Activated CD8-positive, alpha-beta memory T cell treated with anti-CD3 and anti-CD28 coated beads, Interleukin-2, amount 50 U/mL, for 1 hour (primary cell): Measurements from ENCODE around the gene IFRD1.

Source experiments
- DNase-seq: peaks from one replicate; pipeline ENCODE4 v3.0.0-alpha.2; 2020; ENCODE audit errors: extremely low read depth

The IFRD1 gene

DNA sequence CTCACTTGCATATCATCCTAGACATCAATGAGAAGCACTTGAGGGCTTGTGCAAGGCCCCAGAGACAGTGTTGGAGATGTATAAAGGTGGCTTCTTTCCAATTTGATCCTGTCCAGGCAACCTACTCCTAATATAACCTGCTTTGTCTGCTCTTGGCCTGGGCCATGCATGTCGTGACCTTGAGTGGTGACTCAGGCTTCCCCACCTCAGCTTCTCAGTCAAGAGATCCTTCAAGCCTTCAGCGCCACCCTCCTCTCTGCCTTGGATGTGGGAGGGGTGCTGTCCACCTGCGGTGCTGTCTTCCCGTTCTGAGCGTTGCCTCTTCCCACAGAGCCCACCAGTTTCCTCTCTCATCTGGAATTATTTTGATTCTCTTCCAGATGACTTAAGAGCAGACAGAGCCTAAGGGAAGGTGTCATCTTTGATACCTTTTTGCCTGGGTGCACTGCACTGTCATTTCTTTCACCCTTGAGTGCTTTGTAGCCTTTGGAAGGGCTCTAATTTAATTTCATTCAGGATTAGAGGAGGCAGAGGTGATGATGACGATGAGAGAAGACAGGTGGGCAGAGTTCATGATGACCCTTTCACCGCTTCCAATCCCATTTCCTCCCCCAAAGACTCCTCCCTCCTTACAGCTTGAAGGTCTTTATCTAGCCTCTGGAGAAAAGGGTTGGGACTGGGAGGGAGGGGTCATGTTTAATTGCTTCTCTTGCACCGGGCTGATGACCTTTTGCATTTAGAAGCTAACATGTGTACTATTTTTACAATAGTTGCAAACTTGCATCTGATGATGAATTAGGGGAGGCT, 37.4 kb downstream of the IFRD1 start:
- no peak for DNase-seq

DNA sequence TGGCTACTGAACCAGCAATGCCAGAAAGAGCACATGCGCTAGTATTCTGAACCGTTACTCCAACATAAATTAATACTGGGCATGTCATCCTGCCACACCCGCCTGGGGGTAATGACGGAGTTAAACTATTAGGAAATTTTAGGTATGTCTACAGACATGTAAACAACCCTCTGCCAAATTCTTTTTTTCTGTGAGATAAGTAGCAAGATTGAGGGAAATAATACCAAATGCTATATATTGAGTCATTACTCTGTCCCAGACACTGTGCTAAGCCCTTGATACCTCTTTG, 37.9 kb downstream of the IFRD1 start:
- DNase-seq: no peak

GRCh38 chr7:112492186-112492585, 41.9 kb downstream of the IFRD1 start:
- no peak for DNase-seq

DNA sequence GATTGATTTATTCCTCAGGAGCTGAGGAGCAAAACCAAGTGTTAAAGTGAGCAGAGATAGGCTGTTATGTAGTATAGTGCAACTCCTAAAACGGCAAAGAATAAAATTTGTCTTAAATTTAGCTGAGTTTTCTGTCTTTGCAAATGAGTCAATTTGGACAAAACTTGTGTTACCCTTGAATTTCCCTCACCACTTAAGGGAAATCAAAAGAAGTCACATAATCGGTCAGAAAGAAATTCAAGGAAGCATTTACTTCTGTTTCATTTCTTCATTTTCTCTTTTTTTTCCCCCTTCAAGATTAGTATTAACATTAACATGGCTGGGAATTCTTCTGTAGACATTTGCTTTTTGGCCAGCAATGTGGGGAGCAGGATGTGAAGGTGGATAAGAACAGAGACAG, 44.4 kb downstream of the IFRD1 start:
- no peak for DNase-seq

GRCh38 chr7:112495156-112495788, 45.0 kb downstream of the IFRD1 start:
- DNase-seq: no peak

GRCh38 chr7:112495810-112496462, 45.7 kb downstream of the IFRD1 start:
- no peak for DNase-seq

GRCh38 chr7:112497481-112497880, 47.2 kb downstream of the IFRD1 start:
- no peak for DNase-seq

GRCh38 chr7:112500619-112501018, 50.4 kb downstream of the IFRD1 start:
- DNase-seq: no peak

DNA sequence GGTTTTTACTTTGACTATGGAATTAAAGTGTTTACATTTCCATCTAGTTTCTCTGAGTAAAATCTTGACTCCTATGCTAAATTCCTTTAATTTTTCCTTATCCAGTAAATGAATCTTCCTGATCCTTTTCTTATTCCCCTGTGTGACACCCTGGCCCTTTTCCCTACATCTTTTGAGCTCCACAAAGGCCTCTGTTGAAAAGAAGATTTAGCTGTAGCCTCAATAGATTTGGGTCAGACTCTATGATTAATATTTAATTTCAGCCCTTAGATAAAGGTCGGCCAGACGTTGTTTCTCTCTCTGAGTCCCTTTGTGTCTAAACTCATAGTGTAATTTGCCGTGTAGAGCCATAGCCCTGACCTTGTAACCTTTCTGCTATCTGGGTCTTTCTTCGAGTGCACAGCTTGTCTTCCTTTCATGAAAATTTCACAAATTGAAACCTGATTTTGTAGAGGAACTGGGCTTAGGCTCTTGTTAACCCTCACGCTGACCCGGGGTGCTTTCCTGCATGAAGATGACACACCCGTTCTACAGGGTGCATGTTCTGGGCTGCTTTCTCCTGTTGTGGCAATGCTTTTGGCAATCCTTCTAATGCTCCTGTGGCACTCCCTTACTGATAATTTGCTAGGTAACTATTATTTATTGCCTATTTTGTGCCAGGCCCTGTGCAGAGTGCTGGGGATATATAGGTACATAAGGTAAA, 51.7 kb downstream of the IFRD1 start:
- DNase-seq: no peak

- DNase-seq: no peak
These were observed 52.4 kb downstream of the IFRD1 start for GRCh38 chr7:112502700-112503099.

- no peak for DNase-seq
These were observed 53.2 kb downstream of the IFRD1 start for GRCh38 chr7:112503361-112503972.

DNA sequence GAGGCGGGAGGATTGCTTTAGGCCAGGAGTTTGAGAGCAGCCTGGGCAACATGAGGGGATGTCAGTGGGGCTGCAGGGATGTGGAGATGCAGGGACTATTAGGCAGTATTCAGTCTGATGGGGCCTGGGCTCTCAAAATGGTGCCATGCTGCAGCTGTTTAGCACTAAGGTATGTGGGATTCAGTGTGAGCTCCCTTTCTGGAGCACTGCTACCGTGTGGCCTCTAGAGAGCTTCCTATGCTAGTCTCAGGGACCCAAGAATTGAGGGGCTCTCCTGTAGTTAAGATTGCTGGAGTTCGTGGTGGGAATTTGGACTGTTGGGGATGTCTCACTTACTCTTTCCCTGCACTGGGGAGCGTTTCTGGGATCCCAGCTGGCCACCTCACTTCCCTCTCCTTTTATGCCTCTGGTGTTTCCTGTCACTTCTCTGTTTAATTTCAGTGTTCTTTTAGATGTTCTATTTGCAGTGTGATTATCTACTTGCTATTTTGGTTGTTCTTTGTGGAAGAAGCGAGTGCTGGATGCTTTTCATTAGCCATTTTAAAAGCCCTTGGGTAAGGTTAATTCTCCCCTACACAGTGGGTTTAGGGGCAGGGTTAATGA, 53.9 kb downstream of the IFRD1 start:
- DNase-seq: no peak

- DNase-seq: no peak
These were observed 55.2 kb downstream of the IFRD1 start for GRCh38 chr7:112505495-112505894.

DNA sequence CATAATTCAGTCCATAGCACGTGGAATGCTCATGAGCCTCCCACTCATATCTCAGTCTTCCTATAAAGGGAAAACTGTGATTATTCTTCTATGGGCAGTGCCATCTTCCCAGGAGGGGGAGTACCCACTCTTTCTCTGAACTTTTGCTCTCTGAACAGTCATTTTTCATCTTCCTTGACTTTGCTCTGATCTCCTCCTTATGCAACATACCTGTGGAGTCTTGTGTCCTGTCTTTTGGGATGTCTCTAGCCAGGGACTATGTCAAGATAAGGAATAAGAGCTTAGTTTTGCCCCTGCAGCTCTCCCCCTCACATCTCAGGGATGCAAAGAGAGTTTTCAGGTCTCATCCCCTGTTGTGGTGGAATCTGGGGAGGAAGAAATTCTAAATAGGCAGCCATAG, 58.1 kb downstream of the IFRD1 start:
- DNase-seq: no peak

DNA sequence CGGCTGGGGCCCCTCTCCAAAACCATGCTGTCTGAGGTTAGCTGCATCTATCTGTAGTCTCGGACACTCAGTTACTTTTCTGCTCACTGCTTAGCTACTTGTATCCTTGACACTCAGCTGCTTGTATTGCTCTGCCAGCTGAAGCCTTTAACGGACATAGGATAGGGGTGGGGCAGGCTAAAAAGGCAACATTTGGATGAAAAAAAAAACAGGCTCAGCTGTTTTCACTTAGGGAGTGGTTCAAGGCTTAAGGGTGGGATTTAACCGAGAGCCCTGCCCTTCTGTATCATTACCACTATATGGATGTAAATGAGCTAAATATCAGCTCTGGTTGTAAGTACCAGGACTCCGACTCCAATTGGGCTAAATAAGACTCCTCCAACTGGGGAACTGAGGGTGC, 59.1 kb downstream of the IFRD1 start:
- DNase-seq: no peak

DNA sequence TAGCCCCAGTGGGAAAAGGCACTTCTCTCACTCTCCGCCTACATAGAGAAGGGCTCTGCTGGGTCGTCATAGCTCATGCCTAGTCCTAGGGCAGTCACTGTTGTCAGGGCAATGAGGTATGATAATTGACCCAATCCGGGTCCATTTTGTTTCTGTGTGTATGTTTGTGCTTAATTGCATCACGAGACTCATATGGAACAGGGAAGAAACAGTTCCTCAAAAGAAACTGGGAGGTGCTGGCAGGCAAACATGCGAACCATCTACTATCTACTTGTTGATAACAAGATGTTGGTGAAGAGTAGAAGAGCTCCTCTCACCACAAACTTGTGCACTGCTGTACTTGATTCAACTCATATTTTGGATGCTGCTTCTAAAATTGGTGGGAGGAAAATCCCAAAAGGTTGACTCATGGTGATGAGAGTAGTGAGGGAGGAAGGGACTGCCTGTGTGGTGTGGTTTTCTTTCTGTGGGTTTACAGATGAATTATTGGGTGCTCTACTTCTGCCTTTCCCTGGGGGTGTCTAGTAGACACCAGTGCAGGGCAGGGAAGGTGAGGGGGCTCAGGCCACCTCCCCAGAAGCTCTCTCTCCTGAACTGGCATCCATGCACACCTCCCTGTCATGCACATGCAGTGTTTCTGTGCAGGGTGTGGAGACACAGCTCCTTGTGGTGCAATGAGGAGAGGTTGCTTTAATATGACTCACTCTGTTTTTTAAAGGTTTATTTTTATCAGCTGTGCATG, 59.9 kb downstream of the IFRD1 start:
- no peak for DNase-seq

DNA sequence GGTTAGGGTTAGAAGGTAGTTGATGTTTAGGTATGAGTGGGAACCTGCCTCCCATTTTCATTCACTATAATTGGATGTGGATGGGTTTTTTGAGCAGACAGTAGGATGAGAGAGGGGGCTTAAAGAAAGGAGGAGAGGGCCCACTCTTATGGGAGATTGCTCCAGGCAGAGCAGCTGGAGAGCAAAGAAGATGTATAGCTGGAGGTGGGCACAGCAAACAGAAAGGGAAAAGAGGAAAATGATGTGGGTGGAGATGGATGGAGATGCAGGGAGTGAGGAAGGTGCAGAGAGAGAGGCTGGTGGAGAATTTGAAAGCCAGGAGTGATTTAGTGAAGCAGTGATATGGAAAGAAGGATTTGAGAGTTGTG, 60.5 kb downstream of the IFRD1 start:
- no peak for DNase-seq

- DNase-seq: no peak
These were observed 61.4 kb downstream of the IFRD1 start for GRCh38 chr7:112511451-112512202.

- no peak for DNase-seq
These were observed 62.4 kb downstream of the IFRD1 start for GRCh38 chr7:112512451-112513210.

DNA sequence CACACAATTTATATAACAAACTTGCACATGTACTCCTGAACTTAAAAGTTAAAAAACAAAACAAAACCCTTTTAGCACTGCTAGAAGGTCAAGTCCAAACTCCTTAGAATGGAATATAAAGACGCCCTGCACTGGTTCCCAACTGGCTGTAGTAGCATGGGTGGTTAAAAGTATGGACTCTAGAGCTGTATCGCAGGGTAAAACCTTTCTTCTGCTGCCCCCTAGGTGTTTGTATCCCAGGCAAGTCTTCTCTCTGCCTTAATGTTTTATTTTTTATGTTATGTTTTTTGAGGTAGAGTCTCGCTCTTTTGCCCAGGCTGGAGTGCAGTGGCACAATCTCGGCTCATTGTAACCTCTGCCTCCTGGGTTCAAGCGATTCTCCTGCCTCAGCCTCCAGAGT, 65.7 kb downstream of the IFRD1 start:
- no peak for DNase-seq
